Measurements from ENCODE around the gene LSP1.
"Not testable (repeated sequence)": the region's sequence is repeated elsewhere in the genome, so short reads cannot be mapped to it uniquely, and the experiment has no call there.

LSP1 gene

DNA sequence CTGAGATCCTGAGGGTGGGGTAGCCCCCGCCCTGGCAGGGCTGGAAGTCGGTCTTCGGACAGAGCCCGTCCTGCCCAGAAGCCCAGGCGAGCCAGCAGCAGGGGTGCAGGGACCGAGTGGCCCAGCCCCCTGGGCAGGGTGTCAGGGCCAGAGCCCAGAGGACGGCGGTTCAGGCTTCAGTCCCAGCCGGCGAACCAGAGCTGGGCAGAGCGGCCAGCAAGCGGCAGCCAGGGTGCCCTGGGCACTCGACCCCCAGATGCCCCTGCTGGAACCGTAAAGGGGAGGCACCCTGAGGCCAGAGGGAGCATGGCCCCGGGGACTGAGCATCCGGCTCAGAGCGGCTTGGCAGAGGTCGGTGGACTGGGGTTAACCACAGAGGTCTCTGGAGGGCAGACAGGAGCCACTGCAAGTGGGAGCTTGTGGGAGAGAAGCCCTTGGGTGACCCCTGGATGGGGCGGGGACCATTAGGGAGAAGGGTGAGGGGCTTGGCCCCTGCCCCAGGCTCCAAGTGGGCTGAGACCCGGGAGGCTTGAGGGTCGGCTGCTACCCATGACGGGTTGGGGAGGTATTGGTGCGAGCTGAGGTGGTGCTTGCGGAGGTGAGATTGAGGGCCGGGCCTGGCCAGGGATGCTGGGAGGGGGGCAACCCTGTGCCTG is 15.9 kb downstream of the LSP1 start:
- peaks cover 19% of the 10 kb centered on the region for H3K4me1 ChIP-seq (ENCODE audit: control insufficient read depth, insufficient read depth, low read length, poor library complexity, severe bottlenecking)
- no peak overlapping the region for H3K27ac ChIP-seq (ENCODE audit: low read depth, low read length, severe bottlenecking)
- H3K4me3 ChIP-seq (ENCODE audit: extremely low read depth, insufficient read depth, low read length, poor library complexity, severe bottlenecking): no peak overlapping the region
- WGBS, 2 experiments (ENCODE audit: insufficient coverage in 2 of 2): 90 to 91% methylated on average over 21 to 25 of the region's 25 CpGs
- H3K36me3 ChIP-seq (ENCODE audit: control insufficient read depth, insufficient read depth, low read length): no peaks in the 10 kb centered on the region
- no peaks in the 10 kb centered on the region for H3K9me3 ChIP-seq (ENCODE audit: control insufficient read depth, low read length)

DNA sequence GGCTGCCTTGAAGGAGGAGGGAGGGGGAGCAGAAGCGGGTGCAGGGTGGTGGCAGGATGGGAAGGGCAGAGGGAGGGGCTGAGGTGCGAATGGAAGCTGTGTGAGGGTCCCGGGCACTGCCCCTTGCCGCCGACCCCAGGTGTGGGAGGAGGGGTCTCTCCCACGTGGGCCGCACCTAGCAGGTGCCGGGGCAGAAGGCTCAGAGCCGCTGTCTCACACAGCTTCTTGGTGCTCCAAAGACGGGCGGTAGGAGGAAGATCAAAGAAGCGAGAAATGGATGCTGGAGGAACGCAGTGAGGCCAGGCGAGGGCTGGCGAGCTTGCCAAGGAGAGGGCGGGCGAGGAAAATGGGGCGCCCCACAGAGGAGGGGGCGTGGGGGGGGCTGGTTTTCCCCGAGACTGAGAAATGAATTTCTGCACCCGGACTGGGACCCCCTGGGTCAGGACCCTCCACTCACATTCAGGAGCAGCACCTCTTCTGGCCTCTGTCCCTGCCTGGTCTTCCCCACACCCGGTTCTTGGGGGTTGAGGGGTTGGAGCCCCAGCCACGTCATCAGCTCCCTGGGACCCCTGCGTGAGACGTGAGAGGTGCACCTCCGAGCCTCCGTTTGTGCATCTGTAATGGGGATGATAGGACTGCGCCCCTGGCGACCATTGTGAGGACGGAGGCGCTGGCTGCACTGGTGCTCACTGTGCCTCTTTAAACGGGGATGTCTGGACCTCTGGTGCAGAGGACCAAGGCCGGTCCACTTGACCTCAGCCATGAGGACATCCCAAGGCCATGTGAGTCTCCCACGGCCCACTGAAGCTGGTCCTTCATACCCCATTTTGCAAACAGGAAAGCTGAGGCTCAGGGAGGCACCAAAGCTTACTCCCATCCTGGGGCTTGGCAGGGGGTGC is 16.8 kb downstream of the LSP1 start:
- 82 to 86% methylated on average over 28 to 32 of the region's 34 CpGs for WGBS, 2 experiments (ENCODE audit: insufficient coverage in 2 of 2)
- Histone ChIP-seq H3K4me3 (ENCODE audit: extremely low read depth, insufficient read depth, low read length, poor library complexity, severe bottlenecking) (no peak overlapping the region), H3K9me3 (ENCODE audit: control insufficient read depth, low read length) (no peaks in the 10 kb centered on the region), H3K27ac (ENCODE audit: low read depth, low read length, severe bottlenecking) (no peak overlapping the region), H3K36me3 (ENCODE audit: control insufficient read depth, insufficient read depth, low read length) (no peaks in the 10 kb centered on the region), H3K4me1 (ENCODE audit: control insufficient read depth, insufficient read depth, low read length, poor library complexity, severe bottlenecking) (peaks cover 12% of the 10 kb centered on the region)

DNA sequence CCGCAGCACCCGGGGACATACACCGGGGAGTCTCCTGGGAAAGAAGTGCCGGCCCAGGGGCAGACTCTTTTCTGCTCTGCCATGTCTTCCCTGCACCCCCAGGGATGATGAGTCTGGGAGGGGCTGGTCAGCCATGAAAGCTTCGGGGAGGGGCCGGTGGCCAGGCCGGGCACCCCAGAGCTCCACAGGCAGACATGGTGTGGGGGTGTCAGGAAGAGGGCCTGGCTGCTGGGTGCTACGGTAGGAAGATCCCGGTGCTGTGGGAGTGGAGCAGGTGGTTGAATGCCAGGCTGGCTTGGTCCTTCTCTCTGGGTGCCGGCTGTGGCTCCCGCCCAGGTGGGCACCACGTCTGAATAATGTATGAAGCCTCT is 17.4 kb downstream of the LSP1 start:
- no peak overlapping the region for H3K27ac ChIP-seq (ENCODE audit: low read depth, low read length, severe bottlenecking)
- no peaks in the 10 kb centered on the region for H3K9me3 ChIP-seq (ENCODE audit: control insufficient read depth, low read length)
- H3K4me3 ChIP-seq (ENCODE audit: extremely low read depth, insufficient read depth, low read length, poor library complexity, severe bottlenecking): no peak overlapping the region
- H3K4me1 ChIP-seq (ENCODE audit: control insufficient read depth, insufficient read depth, low read length, poor library complexity, severe bottlenecking): peaks cover 12% of the 10 kb centered on the region
- WGBS, 2 experiments (ENCODE audit: insufficient coverage in 2 of 2): 88 to 91% methylated on average over 9 to 11 of the region's 12 CpGs
- H3K36me3 ChIP-seq (ENCODE audit: control insufficient read depth, insufficient read depth, low read length): no peaks in the 10 kb centered on the region

GRCh38 chr11:1870721-1871466 is 18.0 kb downstream of the LSP1 start:
- H3K9me3 ChIP-seq (ENCODE audit: control insufficient read depth, low read length): no peaks in the 10 kb centered on the region
- peaks cover 17% of the 10 kb centered on the region for H3K4me1 ChIP-seq (ENCODE audit: control insufficient read depth, insufficient read depth, low read length, poor library complexity, severe bottlenecking)
- whole genome bisulfite sequencing, 2 experiments (ENCODE audit: insufficient coverage in 2 of 2): 62 to 71% methylated on average over 45 to 50 of the region's 50 CpGs
- no peak overlapping the region for H3K4me3 ChIP-seq (ENCODE audit: extremely low read depth, insufficient read depth, low read length, poor library complexity, severe bottlenecking)
- no peak overlapping the region for H3K27ac ChIP-seq (ENCODE audit: low read depth, low read length, severe bottlenecking)
- H3K36me3 ChIP-seq (ENCODE audit: control insufficient read depth, insufficient read depth, low read length): no peaks in the 10 kb centered on the region

DNA sequence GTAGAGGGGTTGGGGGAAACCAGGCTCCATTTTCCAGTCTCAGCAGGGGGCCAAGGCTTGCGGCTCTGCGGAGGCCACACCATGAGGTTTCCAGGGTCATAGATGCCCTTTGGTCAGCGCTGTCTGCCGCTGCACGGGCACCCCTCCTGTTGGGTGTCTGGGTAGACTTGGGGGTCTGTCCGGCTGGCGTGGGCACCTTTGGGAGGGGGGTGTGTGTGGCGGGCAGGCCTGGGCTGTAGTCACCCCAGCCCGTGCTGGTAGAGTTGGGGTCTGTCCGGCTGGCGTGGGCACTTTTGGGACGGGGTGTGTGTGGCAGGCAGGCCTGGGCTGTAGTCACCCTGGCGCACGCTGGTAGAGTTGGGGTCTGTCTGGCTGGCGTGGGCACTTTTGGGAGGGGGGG is 18.6 kb downstream of the LSP1 start:
- Histone ChIP-seq H3K9me3 (ENCODE audit: control insufficient read depth, low read length) (no peaks in the 10 kb centered on the region), H3K36me3 (ENCODE audit: control insufficient read depth, insufficient read depth, low read length) (no peaks in the 10 kb centered on the region), H3K4me3 (ENCODE audit: extremely low read depth, insufficient read depth, low read length, poor library complexity, severe bottlenecking) (no peak overlapping the region), H3K4me1 (ENCODE audit: control insufficient read depth, insufficient read depth, low read length, poor library complexity, severe bottlenecking) (peaks cover 23% of the 10 kb centered on the region), H3K27ac (ENCODE audit: low read depth, low read length, severe bottlenecking) (no peak overlapping the region)
- 89 to 95% methylated on average over 8 to 11 of the region's 15 CpGs for WGBS, 2 experiments (ENCODE audit: insufficient coverage in 2 of 2)

DNA sequence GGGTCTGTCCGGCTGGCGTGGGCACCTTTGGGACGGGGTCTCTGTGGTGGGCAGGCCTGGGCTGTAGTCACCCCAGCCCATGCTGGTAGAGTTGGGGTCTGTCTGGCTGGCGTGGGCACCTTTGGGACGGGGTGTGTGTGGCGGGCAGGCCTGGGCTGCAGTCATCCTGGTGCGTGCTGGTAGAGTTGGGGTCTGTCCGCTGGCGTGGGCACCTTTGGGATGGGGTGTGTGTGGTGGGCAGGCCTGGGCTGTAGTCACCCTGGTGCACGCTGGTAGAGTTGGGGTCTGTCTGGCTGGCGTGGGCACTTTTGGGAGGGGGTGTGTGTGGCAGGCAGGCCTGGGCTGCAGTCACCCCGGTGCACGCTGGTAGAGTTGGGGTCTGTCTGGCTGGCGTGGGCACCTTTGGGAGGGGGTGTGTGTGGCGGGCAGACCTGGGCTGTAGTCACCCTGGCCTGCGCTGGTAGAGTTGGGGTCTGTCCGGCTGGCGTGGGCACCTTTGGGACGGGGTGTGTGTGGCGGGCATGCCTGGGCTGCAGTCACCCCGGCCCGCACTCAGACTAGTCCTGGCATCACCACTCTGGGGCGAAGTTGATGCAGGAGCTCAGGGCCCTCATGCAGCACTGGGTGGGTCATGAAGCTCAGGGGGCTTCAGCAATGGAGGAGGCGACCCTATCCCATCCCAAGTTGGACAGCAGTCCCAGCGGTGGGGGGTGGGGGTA is 19.5 kb downstream of the LSP1 start:
- Histone ChIP-seq H3K4me3 (ENCODE audit: extremely low read depth, insufficient read depth, low read length, poor library complexity, severe bottlenecking) (no peak overlapping the region), H3K9me3 (ENCODE audit: control insufficient read depth, low read length) (no peaks in the 10 kb centered on the region), H3K4me1 (ENCODE audit: control insufficient read depth, insufficient read depth, low read length, poor library complexity, severe bottlenecking) (peaks cover 31% of the 10 kb centered on the region), H3K36me3 (ENCODE audit: control insufficient read depth, insufficient read depth, low read length) (no peaks in the 10 kb centered on the region), H3K27ac (ENCODE audit: low read depth, low read length, severe bottlenecking) (no peak overlapping the region)
- WGBS, 2 experiments (ENCODE audit: insufficient coverage in 2 of 2): 75 to 92% methylated on average over 4 to 21 of the region's 25 CpGs

- H3K36me3 ChIP-seq (ENCODE audit: control insufficient read depth, insufficient read depth, low read length): no peaks in the 10 kb centered on the region
- peaks cover 38% of the 10 kb centered on the region for H3K4me1 ChIP-seq (ENCODE audit: control insufficient read depth, insufficient read depth, low read length, poor library complexity, severe bottlenecking)
- no peak overlapping the region for H3K27ac ChIP-seq (ENCODE audit: low read depth, low read length, severe bottlenecking)
- H3K9me3 ChIP-seq (ENCODE audit: control insufficient read depth, low read length): no peaks in the 10 kb centered on the region
- H3K4me3 ChIP-seq (ENCODE audit: extremely low read depth, insufficient read depth, low read length, poor library complexity, severe bottlenecking): no peak overlapping the region
- 59 to 72% methylated on average over 7 to 10 of the region's 11 CpGs for WGBS, 2 experiments (ENCODE audit: insufficient coverage in 2 of 2)
Measured at GRCh38 chr11:1873048-1873812, 20.3 kb downstream of the LSP1 start.

- H3K27ac ChIP-seq (ENCODE audit: low read depth, low read length, severe bottlenecking); H3K9me3 ChIP-seq (ENCODE audit: control insufficient read depth, low read length); H3K36me3 ChIP-seq (ENCODE audit: control insufficient read depth, insufficient read depth, low read length); H3K4me3 ChIP-seq (ENCODE audit: extremely low read depth, insufficient read depth, low read length, poor library complexity, severe bottlenecking): not testable (repeated sequence)
- peaks cover 43% of the 10 kb centered on the region for H3K4me1 ChIP-seq (ENCODE audit: control insufficient read depth, insufficient read depth, low read length, poor library complexity, severe bottlenecking)
- 93 to 96% methylated on average over 4 to 8 of the region's 17 CpGs for WGBS, 2 experiments (ENCODE audit: insufficient coverage in 2 of 2)
Measured at GRCh38 chr11:1873813-1874150, 20.9 kb downstream of the LSP1 start.

GRCh38 chr11:1874441-1875092 is 21.7 kb downstream of the LSP1 start:
- not testable (repeated sequence) for H3K36me3 ChIP-seq (ENCODE audit: control insufficient read depth, insufficient read depth, low read length); H3K9me3 ChIP-seq (ENCODE audit: control insufficient read depth, low read length); H3K4me3 ChIP-seq (ENCODE audit: extremely low read depth, insufficient read depth, low read length, poor library complexity, severe bottlenecking); H3K27ac ChIP-seq (ENCODE audit: low read depth, low read length, severe bottlenecking)
- peaks cover 43% of the 10 kb centered on the region for H3K4me1 ChIP-seq (ENCODE audit: control insufficient read depth, insufficient read depth, low read length, poor library complexity, severe bottlenecking)
- 92% methylated on average over 12 to 14 of the region's 17 CpGs for WGBS, 2 experiments (ENCODE audit: insufficient coverage in 2 of 2)

Data from mesodermal cell (in vitro differentiated cells).